Lower lobe of right lung (tissue), 2 donors: ENCODE results near the gene NUAK1. TPM values are rescaled to one million over a fixed set of nuclear protein-coding genes. Genes with fewer than 3 reads are reported as not detected.

Experiments
- ATAC-seq, 2 donors: fragments of 200-7000 bp; cut with Tn5 transposase; one replicate each; pipeline ENCODE4 v1.9.1; 2020 to 2022; ENCODE audit warnings: mild to moderate bottlenecking in 2 of 2, moderate library complexity in 2 of 2
- DNase-seq: peaks from one replicate; pipeline ENCODE4 v3.0.0-alpha.2; 2020
- H3K27ac ChIP-seq: fragments of 200-600 bp; one replicate; pipeline ENCODE4 v1.8.0; 2022
- H3K27me3 ChIP-seq: fragments of 200-600 bp; one replicate; pipeline ENCODE4 v1.8.0; 2022; ENCODE audit warnings: low read depth
- H3K36me3 ChIP-seq: fragments of 200-600 bp; one replicate; pipeline ENCODE4 v1.8.0; 2022; ENCODE audit warnings: mild to moderate bottlenecking
- H3K4me1 ChIP-seq: fragments of 200-600 bp; one replicate; pipeline ENCODE4 v1.8.0; 2022
- H3K4me3 ChIP-seq: fragments of 200-600 bp; one replicate; pipeline ENCODE4 v1.8.0; 2022; ENCODE audit warnings: mild to moderate bottlenecking
- H3K9me3 ChIP-seq: fragments of 200-600 bp; one replicate; pipeline ENCODE4 v1.8.0; 2022
- CTCF ChIP-seq: fragments of 200-600 bp; IDR thresholded peaks from one replicate; pipeline ENCODE4 v1.8.0; 2022; ENCODE audit warnings: antibody characterized with exemption, mild to moderate bottlenecking
- intact Hi-C: fragments of 100-400 bp; cut with DNase I; formaldehyde crosslinking; loops from one replicate; pipeline ENCODE4 v1.11.0; 2022
- total RNA-seq: library from RNA; stranded (reverse); fragmentation: NEBNext Ultra II Directional; extraction: Animal tissue kit (Norgen Biotek cat#: 25700); gene quantifications from one replicate; pipeline ENCODE4 v1.2.1, GENCODE V29; 2021
- donor health status: DM: no; HTN: yes; CAD: no; lungs with severe emphysema.

Gene NUAK1
- total RNA-seq, 1 donor from 2014 or later: 17.5 TPM

- intact Hi-C loops: no loop called here
- ATAC-seq (no peak), DNase-seq (no peak)
- TF ChIP-seq CTCF: no peak
- H3K9me3 ChIP-seq: no peaks in the 10 kb centered on the region
- no peak overlapping the region for H3K4me3 ChIP-seq
- H3K36me3 ChIP-seq: no peaks in the 10 kb centered on the region
- no peak overlapping the region for H3K27ac ChIP-seq
- H3K4me1 ChIP-seq: no peaks in the 10 kb centered on the region
- no peaks in the 10 kb centered on the region for H3K27me3 ChIP-seq
Measured at GRCh38 chr12:106181401-106182114, 42.8 kb upstream of the NUAK1 start.

- peak; percentile 32 to 65 for ATAC-seq
- H3K4me1 ChIP-seq: no peaks in the 10 kb centered on the region
- intact Hi-C loops: no loop called here
- H3K36me3 ChIP-seq: no peaks in the 10 kb centered on the region
- DNase-seq: no peak
- no peaks in the 10 kb centered on the region for H3K27me3 ChIP-seq
- H3K4me3 ChIP-seq: no peak overlapping the region
- no peak for TF ChIP-seq CTCF
- no peaks in the 10 kb centered on the region for H3K9me3 ChIP-seq
- H3K27ac ChIP-seq: no peak overlapping the region
Measured at GRCh38 chr12:106179086-106179485, 40.3 kb upstream of the NUAK1 start.

- H3K4me1 ChIP-seq: no peaks in the 10 kb centered on the region
- H3K36me3 ChIP-seq: no peaks in the 10 kb centered on the region
- H3K9me3 ChIP-seq: no peaks in the 10 kb centered on the region
- TF ChIP-seq CTCF: no peak
- no peaks in the 10 kb centered on the region for H3K27me3 ChIP-seq
- H3K4me3 ChIP-seq: no peak overlapping the region
- DNase-seq: no peak
- no peak for ATAC-seq
- intact Hi-C loops: no loop called here
- no peak overlapping the region for H3K27ac ChIP-seq
Measured at GRCh38 chr12:106178562-106178961, 39.8 kb upstream of the NUAK1 start.

- Histone ChIP-seq H3K9me3 (no peaks in the 10 kb centered on the region), H3K27me3 (no peaks in the 10 kb centered on the region), H3K4me1 (no peaks in the 10 kb centered on the region), H3K4me3 (no peak overlapping the region), H3K27ac (no peak overlapping the region), H3K36me3 (no peaks in the 10 kb centered on the region)
- no peak for DNase-seq
- no peak for ATAC-seq
- intact Hi-C loops: no loop called here
- TF ChIP-seq CTCF: no peak
Measured at GRCh38 chr12:106176560-106176959, 37.8 kb upstream of the NUAK1 start.

- H3K9me3 ChIP-seq: no peaks in the 10 kb centered on the region
- intact Hi-C loops: no loop called here
- H3K4me1 ChIP-seq: no peaks in the 10 kb centered on the region
- H3K27ac ChIP-seq: no peak overlapping the region
- H3K36me3 ChIP-seq: no peaks in the 10 kb centered on the region
- no peak overlapping the region for H3K4me3 ChIP-seq
- DNase-seq (no peak), ATAC-seq (no peak)
- H3K27me3 ChIP-seq: no peaks in the 10 kb centered on the region
- TF ChIP-seq CTCF: no peak
Measured at GRCh38 chr12:106174876-106175275, 36.1 kb upstream of the NUAK1 start.
